Measurements from ENCODE around the gene TSGA10IP.

GRCh38 chr11:65946655-65947054 lies 1.4 kb downstream of the TSGA10IP start:
- TF ChIP-seq EZH2phosphoT487 (IDR thresholded peaks at IDR 0.05; ENCODE audit: borderline replicate concordance) (no peak), CTCF (conservative IDR thresholded peaks at IDR 0.05; ENCODE audit: low read length) (no peak)
